GM12878 (cell line): ENCODE results near the gene NR2F1. TPM values are rescaled to one million over a fixed set of nuclear protein-coding genes. Genes with fewer than 3 reads are reported as not detected.

Source experiments
- ATAC-seq: fragments of 200-7000 bp; cut with Tn5 transposase; 3 replicates; pipeline ENCODE4 v1.9.1; 2020; ENCODE audit warnings: mild to moderate bottlenecking, moderate library complexity
- BruUV-seq: library from RNA; stranded (reverse); fragments of 400-500 nt; replicated peaks from 2 replicates; lab custom pipeline; 2021; lab: Mats Ljungman, UMichigan
- CTCF ChIA-PET: fragments of 300-600 bp; sonication (Branson Sonifier 250); formaldehyde crosslinking; extraction: SDS; loops from one replicate; lab custom pipeline; 2021; ENCODE audit warnings: inconsistent platforms; lab: Yijun Ruan, JAX
- POLR2A ChIA-PET: fragments of 350-600 bp; formaldehyde crosslinking; extraction: SDS; loops from one replicate; lab custom pipeline; 2021; ENCODE audit warnings: inconsistent platforms; lab: Charles Lee
- RAD21 ChIA-PET: fragments of 300-600 bp; sonication (Branson Sonifier 250); formaldehyde crosslinking; loops from one replicate; lab custom pipeline; 2023; ENCODE audit warnings: antibody characterized with exemption; ENCODE audit not compliant: unreplicated experiment; lab: Charles Lee
- SMC1A ChIA-PET: fragments of 300-600 bp; sonication (Branson Sonifier 250); formaldehyde crosslinking; loops from one replicate; lab custom pipeline; 2023; ENCODE audit not compliant: unreplicated experiment, uncharacterized antibody; lab: Charles Lee
- DNase-seq: peaks from one replicate; pipeline ENCODE4 v3.0.0-alpha.2; 2011; ENCODE audit warnings: low read depth, low spot score
- FAIRE-seq: peaks from 3 replicates; lab custom pipeline; 2011; peaks lifted over from hg19 to GRCh38; lab: Jason Lieb, UNC
- H2AFZ ChIP-seq: 2 replicates; pipeline ENCODE4 v1.6.0; 2011; ENCODE audit warnings: low read depth, low read length, control low read depth; ENCODE audit not compliant: control insufficient read depth
- H3K27ac ChIP-seq: 2 replicates; pipeline ENCODE4 v1.5.1; 2011; ENCODE audit warnings: control low read depth; ENCODE audit not compliant: control insufficient read depth, insufficient read depth
- H3K27me3 ChIP-seq, 2 experiments: replicated peaks in 1 of 2; 2 replicates each; pipeline versions ENCODE4 v1.6.0 to v1.6.1; 2011; ENCODE audit warnings: low read length in 1 of 2; ENCODE audit not compliant: control insufficient read depth in 2 of 2, insufficient read depth in 2 of 2
- H3K36me3 ChIP-seq, 2 experiments: 2 replicates each; pipeline ENCODE4 v1.5.1; 2011; ENCODE audit warnings: low read length in 1 of 2; ENCODE audit not compliant: control insufficient read depth in 2 of 2, insufficient read depth in 2 of 2
- H3K4me1 ChIP-seq: 2 replicates; pipeline ENCODE4 v1.6.1; 2011; ENCODE audit warnings: mild to moderate bottlenecking, low read length, moderate library complexity, mixed read lengths; ENCODE audit not compliant: control insufficient read depth, insufficient read depth
- H3K4me2 ChIP-seq: 2 replicates; pipeline ENCODE4 v1.6.0; 2011; ENCODE audit warnings: control low read depth; ENCODE audit not compliant: control insufficient read depth, insufficient read depth
- H3K4me3 ChIP-seq: fragments of 200-600 bp; sonication (generic); 2 replicates; pipeline ENCODE4 v1.5.1; 2016
- H3K79me2 ChIP-seq: 2 replicates; pipeline ENCODE4 v1.6.0; 2011; ENCODE audit warnings: low read length; ENCODE audit not compliant: control insufficient read depth, insufficient read depth
- H3K9ac ChIP-seq: 2 replicates; pipeline ENCODE4 v1.8.0; 2011; ENCODE audit warnings: low read length, control low read depth, mixed read lengths; ENCODE audit not compliant: control insufficient read depth, insufficient read depth
- H3K9me3 ChIP-seq: replicated peaks from 3 replicates; pipeline ENCODE4 v1.5.1; 2011; ENCODE audit warnings: mild to moderate bottlenecking, low read length; ENCODE audit not compliant: control insufficient read depth, insufficient read depth
- H4K20me1 ChIP-seq: 2 replicates; pipeline ENCODE4 v1.6.0; 2011; ENCODE audit not compliant: control insufficient read depth, insufficient read depth
- ATF2 ChIP-seq: IDR thresholded peaks from 2 replicates; pipeline ENCODE4 v1.6.1; 2012; ENCODE audit warnings: low read length, inconsistent platforms
- CTCF ChIP-seq, 3 experiments: IDR thresholded peaks in 2 of 3; conservative IDR thresholded peaks in 1 of 3; 2 replicates each; pipeline ENCODE4 v1.5.1; 2011; ENCODE audit warnings: low read depth in 3 of 3, low read length in 3 of 3, mild to moderate bottlenecking in 3 of 3, control low read depth in 2 of 3, moderate library complexity in 2 of 3, inconsistent platforms in 1 of 3, mixed read lengths in 1 of 3; ENCODE audit not compliant: control insufficient read depth in 2 of 3, insufficient read depth in 1 of 3; ENCODE audit errors: extremely low read depth in 1 of 3
- ETV6 ChIP-seq, 2 experiments: fragments of 450-650 bp in 1 of 2; IDR thresholded peaks in 1 of 2; conservative IDR thresholded peaks in 1 of 2; 2 replicates each; pipeline ENCODE4 v1.6.1; 2014; ENCODE audit warnings: antibody characterized with exemption in 1 of 2, borderline replicate concordance in 1 of 2, low read depth in 1 of 2, mild to moderate bottlenecking in 1 of 2, moderate library complexity in 1 of 2
- IKZF2 ChIP-seq, 2 experiments: fragments of 450-650 bp; IDR thresholded peaks; 2 replicates each; pipeline ENCODE4 v1.6.1; 2017; ENCODE audit warnings: mild to moderate bottlenecking in 2 of 2, moderate library complexity in 2 of 2
- MYB ChIP-seq: fragments of 150-350 bp; IDR thresholded peaks from 2 replicates; pipeline ENCODE4 v1.6.1; 2014; ENCODE audit warnings: mild to moderate bottlenecking, low read depth, low read length, borderline replicate concordance
- PAX8 ChIP-seq: fragments of 450-650 bp; IDR thresholded peaks from 2 replicates; pipeline ENCODE4 v1.6.1; 2017; ENCODE audit warnings: mild to moderate bottlenecking, moderate library complexity
- RAD21 ChIP-seq: IDR thresholded peaks from 2 replicates; pipeline ENCODE4 v1.6.1; 2011; ENCODE audit warnings: mild to moderate bottlenecking, low read depth, low read length, moderate library complexity; ENCODE audit not compliant: insufficient read depth
- WGBS: methylation state at CpG from one replicate; pipeline ENCODE4 v1.1.6; 2016; ENCODE audit warnings: low lambda C conversion rate; ENCODE audit not compliant: insufficient replicate concordance, insufficient coverage; ENCODE audit errors: missing lambda C conversion rate; 5-methylcytosine and 5-hydroxymethylcytosine counted together
- in situ Hi-C: fragments of 300-500 bp; cut with MboI; formaldehyde crosslinking; loops from 9 replicates; pipeline ENCODE4 v1.14.3; 2018; ENCODE audit warnings: mixed read lengths
- intact Hi-C: fragments of 100-400 bp; cut with micrococcal nuclease; formaldehyde crosslinking; loops from one replicate; pipeline ENCODE4 v1.14.2; 2022; ENCODE audit not compliant: unreplicated experiment
- polyA plus RNA-seq, 11 experiments: library from polyadenylated mRNA; depleted of rRNA in 4 of 11; unstranded in 6 of 11; stranded (reverse) in 5 of 11; fragments of >200 nt; fragmentation: Nextera tagmentation in 4 of 11; fragmentation: Illumina TruSeq in 1 of 11; extraction: Ambion mirVana in 4 of 11; extraction: Trizol in 1 of 11; gene quantifications; 1 replicate in 1 of 11; 2 replicates in 10 of 11; pipeline versions ENCODE4 v1.2.1 to v1.2.3, GENCODE V29; 2011 to 2016; ENCODE audit warnings: inconsistent platforms in 2 of 11, missing spikeins in 2 of 11, low read depth in 1 of 11
- total RNA-seq, 4 experiments: library from RNA; depleted of rRNA in 3 of 4; stranded (reverse); fragments of >200 nt in 3 of 4; fragmentation: Illumina TruSeq in 1 of 4; extraction: Trizol in 1 of 4; gene quantifications; 2 replicates each; pipeline versions ENCODE4 v1.2.1 to v1.2.3, GENCODE V29; 2013 to 2021

Gene NR2F1
- total and polyA plus RNA-seq, 10 of the 15 experiments (the other 5 are each of a cell fraction or from before 2014, with no cell fraction given): 0.04 to 0.79 (median 0.36) TPM; not detected in 7

- FAIRE-seq: no peak
- Histone ChIP-seq H3K79me2 (no peaks in the 10 kb centered on the region), H4K20me1 (no peaks in the 10 kb centered on the region), H3K4me2 (no peak overlapping the region), H3K36me3 (no peaks in the 10 kb centered on the region), H2AFZ (no peak overlapping the region), H3K4me1 (no peaks in the 10 kb centered on the region), H3K27ac (no peak overlapping the region), H3K4me3 (no peak overlapping the region), H3K27me3 (peaks cover 26 to 36% of the 10 kb centered on the region in 2 experiments), H3K9me3 (no peaks in the 10 kb centered on the region; the same call in 1 of the 3 replicates), H3K9ac (no peak overlapping the region)
- RAD21 ChIA-PET: no interaction called here
- 29% methylated on average over 39 of the region's 40 CpGs for WGBS
- SMC1A ChIA-PET: interaction anchor here (1.2 to 5.9 kb wide), 4 partner anchors 10 to 209 kb away, joined by 3 to 21 read pairs (median 4); no protein-coding TSS in a partner anchor
- peak; percentile 67 for ATAC-seq
- intact Hi-C loops: no loop called here
- POLR2A ChIA-PET: no interaction called here
- CTCF ChIA-PET: interaction anchor here (1.3 kb wide), 1 partner anchor 207 kb away, joined by 4 read pairs; no protein-coding TSS in a partner anchor
- no TSS peak for BruUV-seq
- in situ Hi-C loops: loop anchor here (5.0 to 25.0 kb wide), 2 partner anchors 210 to 1090 kb away; no protein-coding TSS in a partner anchor
- TF ChIP-seq PAX8 (no peak), MYB (no peak), IKZF2 (IDR thresholded peaks at IDR 0.05) (no peak), ATF2 (no peak), CTCF (IDR thresholded peaks at IDR 0.05 in 2 of 3, conservative IDR thresholded peaks at IDR 0.05 in 1 of 3; ENCODE audit: control insufficient read depth in 2 of 3, extremely low read depth in 1 of 3, insufficient read depth in 1 of 3, low read depth in 3 of 3, low read length in 3 of 3) (0 out of 6 replicates have a peak, but pooled peaks of 2 of the 3 experiments have one; percentile 10 to 11), RAD21 (peak; percentile 26; the same call in 1 of the 2 replicates), ETV6 (conservative IDR thresholded peaks at IDR 0.05 in 1 of 2, IDR thresholded peaks at IDR 0.05 in 1 of 2; ENCODE audit: borderline replicate concordance in 1 of 2, low read depth in 1 of 2) (no peak)
- no peak for DNase-seq
These were observed 13.9 kb downstream of the NR2F1 start for GRCh38 chr5:93596676-93597490.
